GM18861 (cell line): ENCODE measurements around the gene SLC25A20.
"Not testable (repeated sequence)": the region's sequence is repeated elsewhere in the genome, so short reads cannot be mapped to it uniquely, and the experiment has no call there.

ENCODE experiments used
- ATAC-seq: cut with Tn5 transposase; IDR thresholded peaks from one replicate; pipeline ENCODE4 v1.9.1; 2021; ENCODE audit not compliant: unreplicated experiment

The SLC25A20 gene

GRCh38 chr3:48847053-48847503, 51.6 kb downstream of the SLC25A20 start:
- ATAC-seq, result no peak

DNA sequence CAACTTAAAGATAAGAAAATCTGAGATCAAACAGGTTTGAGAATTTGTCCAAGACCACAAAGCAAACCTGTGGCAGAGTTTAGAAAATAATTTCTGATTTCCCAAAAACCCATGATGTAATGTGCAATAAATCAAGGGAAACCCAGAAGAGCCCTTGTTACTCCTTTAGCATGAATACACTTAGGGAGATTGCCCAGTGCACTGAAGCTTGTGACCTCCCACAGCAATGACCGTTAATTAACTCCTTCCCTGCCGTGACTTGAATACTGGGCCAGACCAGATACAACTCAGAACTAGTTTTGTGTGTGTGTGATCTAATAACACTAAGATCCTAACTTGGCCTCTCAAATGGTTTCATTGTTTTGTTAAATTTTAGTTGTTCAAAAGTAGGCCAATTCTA, 53.5 kb downstream of the SLC25A20 start:
- ATAC-seq, result no peak

DNA sequence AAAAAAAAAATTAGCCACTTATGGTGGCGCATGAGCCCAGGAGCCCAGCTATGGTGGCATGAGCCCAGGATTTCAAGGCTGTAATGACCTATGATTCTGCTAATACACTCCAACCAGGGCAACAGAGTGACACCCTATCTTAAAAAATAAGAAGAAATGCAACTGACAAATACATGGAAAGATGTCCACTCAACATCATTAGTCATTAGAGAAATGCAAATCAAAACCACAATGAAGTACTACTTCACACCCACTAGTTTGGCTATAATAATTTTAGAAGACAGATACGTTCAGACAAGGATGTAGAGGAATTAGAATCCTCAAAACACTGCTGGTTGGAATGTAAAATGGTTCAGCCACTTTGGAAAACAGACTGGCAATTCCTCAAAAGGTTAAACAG, 61.5 kb downstream of the SLC25A20 start:
- no peak for ATAC-seq

- ATAC-seq, result no peak
Observed at GRCh38 chr3:48835650-48836366, 62.9 kb downstream of the SLC25A20 start.

GRCh38 chr3:48832684-48833083, 66.0 kb downstream of the SLC25A20 start:
- no peak for ATAC-seq

- ATAC-seq, result no peak
Observed at GRCh38 chr3:48830715-48831114, 68.0 kb downstream of the SLC25A20 start.

GRCh38 chr3:48829525-48829924, 69.2 kb downstream of the SLC25A20 start:
- not testable (repeated sequence) for ATAC-seq

DNA sequence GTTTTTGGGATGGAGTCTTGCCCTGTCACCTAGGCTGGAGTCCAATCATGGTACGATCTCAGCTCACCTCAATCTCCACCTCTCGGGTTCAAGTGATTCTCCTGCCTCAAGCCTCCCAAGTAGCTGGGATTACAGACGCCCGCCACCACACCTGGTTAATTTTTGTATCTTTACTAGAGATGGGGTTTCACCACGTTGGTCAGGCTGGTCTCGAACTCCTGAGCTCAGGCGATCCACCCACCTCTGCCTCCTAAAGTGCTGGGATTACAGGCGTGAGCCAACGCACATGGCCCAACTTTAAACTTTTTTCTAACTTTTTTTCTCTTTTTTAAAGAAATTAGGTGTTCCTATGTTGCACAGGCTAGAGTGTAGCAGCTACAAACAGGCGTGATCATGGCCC, 70.8 kb downstream of the SLC25A20 start:
- ATAC-seq, result not testable (repeated sequence)

DNA sequence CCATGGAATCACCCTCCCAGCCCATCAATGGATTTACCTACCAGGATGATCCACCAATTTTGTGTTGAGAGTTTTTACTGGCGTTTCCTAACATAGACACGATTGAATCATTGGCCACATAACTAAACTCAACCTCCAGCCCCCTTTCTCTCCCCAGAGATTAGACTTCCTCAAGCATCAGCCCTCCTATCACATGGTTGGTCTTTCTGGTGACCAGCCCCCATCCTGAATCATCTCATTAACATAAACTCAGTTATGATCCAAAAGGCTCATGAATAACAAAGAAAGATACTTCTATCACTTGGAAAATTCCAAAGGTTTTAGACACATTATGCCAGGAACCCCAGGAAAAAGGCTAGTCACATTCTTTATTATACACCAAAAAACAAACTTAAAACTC, 72.2 kb downstream of the SLC25A20 start:
- ATAC-seq, result no peak

DNA sequence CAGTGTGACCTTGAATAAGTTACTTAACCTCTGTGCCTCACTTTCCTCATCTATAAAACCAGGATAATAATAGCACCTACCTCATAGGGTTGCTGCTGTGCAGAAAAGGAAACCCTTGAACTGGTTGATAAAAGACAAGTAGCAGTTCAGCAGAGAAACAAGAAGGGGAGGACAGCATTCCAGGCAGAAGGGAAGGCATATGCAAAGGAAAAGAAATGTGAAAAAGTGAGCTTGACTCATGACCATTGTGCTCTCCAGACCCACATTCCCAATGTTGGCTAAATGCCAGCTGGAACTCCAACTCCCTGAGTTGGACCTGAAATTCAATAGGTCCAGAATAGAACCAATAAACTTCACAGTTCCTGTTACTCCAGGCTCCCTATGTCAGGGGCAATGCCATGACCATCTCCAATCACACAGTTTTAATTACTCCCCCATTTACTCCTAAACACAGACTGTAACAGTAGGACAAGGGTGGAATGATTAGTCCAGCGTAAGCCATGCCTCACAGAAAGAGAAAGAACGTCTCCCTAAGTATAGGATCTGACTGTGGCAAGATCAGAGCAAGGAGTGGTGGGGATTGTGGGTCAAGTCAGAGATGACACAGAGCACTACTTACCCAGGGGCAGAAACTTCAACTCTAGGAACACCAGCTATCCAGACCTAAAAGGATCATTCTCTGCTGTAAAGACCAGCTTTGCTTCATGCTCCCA, 77.9 kb downstream of the SLC25A20 start:
- ATAC-seq, result no peak

DNA sequence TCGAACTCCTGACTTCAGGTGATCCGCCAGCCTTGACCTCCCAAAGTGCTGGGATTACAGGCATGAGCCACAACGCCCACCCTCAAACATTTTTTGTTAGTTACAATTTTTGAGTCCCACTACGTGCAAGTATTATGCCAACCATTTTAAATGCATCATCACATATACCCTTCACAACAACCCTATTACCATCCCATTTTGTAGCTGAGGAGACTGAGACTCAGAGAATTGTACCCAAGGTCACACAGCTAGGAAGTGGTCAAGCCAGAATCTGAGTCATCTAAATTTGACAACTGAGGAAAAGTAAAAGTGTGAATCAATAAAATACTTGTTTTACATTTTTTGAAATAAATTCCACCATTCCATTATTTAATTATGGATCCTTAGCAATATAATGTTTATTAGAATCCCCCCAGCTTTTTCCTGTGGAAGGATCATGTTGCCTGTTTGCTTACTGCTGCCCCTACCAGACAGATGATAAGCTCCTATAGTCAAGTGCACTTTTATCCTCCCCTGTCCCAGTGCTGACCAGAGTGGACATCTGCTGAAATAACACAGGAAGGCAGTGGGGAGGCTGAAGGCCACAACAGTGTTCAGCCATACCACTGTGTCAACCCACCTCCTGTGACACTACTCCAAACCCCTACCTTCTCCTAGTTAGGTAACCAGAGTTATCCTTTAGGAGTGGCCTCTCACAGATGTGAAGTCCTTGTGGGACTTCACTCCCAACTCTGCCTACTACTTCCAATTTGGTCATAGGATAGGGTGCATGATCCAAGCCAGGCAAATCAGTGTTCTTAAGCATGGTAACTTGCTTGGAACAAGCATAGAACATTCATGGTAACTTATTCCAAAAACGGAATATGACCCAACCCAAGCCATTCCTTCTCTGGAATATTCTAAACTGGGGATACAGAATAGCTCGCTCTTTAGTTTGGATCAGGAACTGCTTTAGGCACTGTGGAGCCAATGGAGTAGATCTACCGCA, 79.2 kb downstream of the SLC25A20 start:
- ATAC-seq, result no peak

DNA sequence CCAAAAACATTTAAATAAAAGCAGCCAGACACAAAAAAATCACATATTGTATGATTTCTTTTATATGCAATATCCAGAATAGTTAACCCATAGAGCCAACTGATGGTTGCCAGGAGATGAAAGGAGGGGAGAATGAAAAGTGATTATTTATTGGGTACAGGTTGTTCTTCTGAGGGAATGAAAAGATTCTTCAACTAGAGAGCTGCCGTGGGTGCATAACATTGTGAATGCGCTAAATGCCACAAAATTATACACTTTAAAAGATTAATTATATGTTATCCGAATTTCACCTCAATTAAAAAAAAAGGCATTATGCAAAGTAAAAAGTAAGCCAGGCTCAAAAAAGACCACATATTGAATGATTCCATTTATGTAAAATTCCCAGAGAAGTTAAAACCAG, 87.2 kb downstream of the SLC25A20 start:
- no peak for ATAC-seq
